Measurements from ENCODE around the gene CENPN.

GRCh38 chr16:80992676-80993293 is 14.2 kb upstream of the CENPN start:
- TF ChIP-seq CTCF (IDR thresholded peaks at IDR 0.05) (no peak), POLR2A (IDR thresholded peaks at IDR 0.05) (no peak)
